NCI-H1092 (cell line): ENCODE data around the gene CDK14.

Source experiments
- DNase-seq: peaks from one replicate; lab custom pipeline; 2025; lab: John Stamatoyannopoulos, UW

The CDK14 gene

GRCh38 chr7:90841759-90842429 lies 245.8 kb downstream of the CDK14 start:
- no peak for DNase-seq

- no peak for DNase-seq
Observed at GRCh38 chr7:90842430-90842788, 246.3 kb downstream of the CDK14 start.

GRCh38 chr7:90843472-90843871 lies 247.4 kb downstream of the CDK14 start:
- DNase-seq: no peak

- DNase-seq: no peak
Observed at GRCh38 chr7:90844421-90844820, 248.3 kb downstream of the CDK14 start.

GRCh38 chr7:90846192-90846591 lies 250.1 kb downstream of the CDK14 start:
- no peak for DNase-seq

- DNase-seq: no peak
Observed at GRCh38 chr7:90850066-90850465, 253.9 kb downstream of the CDK14 start.

GRCh38 chr7:90850471-90850870 lies 254.3 kb downstream of the CDK14 start:
- DNase-seq: peak; percentile 10

GRCh38 chr7:90853205-90853604 lies 257.1 kb downstream of the CDK14 start:
- DNase-seq: no peak

GRCh38 chr7:90856351-90857070 lies 260.4 kb downstream of the CDK14 start:
- DNase-seq: no peak

- no peak for DNase-seq
Observed at GRCh38 chr7:90857603-90858002, 261.5 kb downstream of the CDK14 start.

- DNase-seq: no peak
Observed at GRCh38 chr7:90858546-90858945, 262.4 kb downstream of the CDK14 start.

- DNase-seq: no peak
Observed at GRCh38 chr7:90859521-90859920, 263.4 kb downstream of the CDK14 start.

GRCh38 chr7:90864088-90864487 lies 268.0 kb downstream of the CDK14 start:
- DNase-seq: no peak

GRCh38 chr7:90869335-90869734 lies 273.2 kb downstream of the CDK14 start:
- no peak for DNase-seq

- DNase-seq: no peak
Observed at GRCh38 chr7:90876701-90877100, 280.6 kb downstream of the CDK14 start.

GRCh38 chr7:90877201-90877600 lies 281.1 kb downstream of the CDK14 start:
- DNase-seq: no peak

- DNase-seq: no peak
Observed at GRCh38 chr7:90879924-90880323, 283.8 kb downstream of the CDK14 start.

GRCh38 chr7:90886416-90886815 lies 290.3 kb downstream of the CDK14 start:
- no peak for DNase-seq

- no peak for DNase-seq
Observed at GRCh38 chr7:90889210-90889609, 293.1 kb downstream of the CDK14 start.

- no peak for DNase-seq
Observed at GRCh38 chr7:90889644-90890043, 293.5 kb downstream of the CDK14 start.

- no peak for DNase-seq
Observed at GRCh38 chr7:90891529-90891928, 295.4 kb downstream of the CDK14 start.

GRCh38 chr7:90892213-90892612 lies 296.1 kb downstream of the CDK14 start:
- no peak for DNase-seq

GRCh38 chr7:90894122-90894521 lies 298.0 kb downstream of the CDK14 start:
- no peak for DNase-seq

- DNase-seq: no peak
Observed at GRCh38 chr7:90896458-90896857, 300.3 kb downstream of the CDK14 start.
